ENCODE data around the gene DGKH. TPM values are rescaled to one million over a fixed set of nuclear protein-coding genes. Genes with fewer than 3 reads are reported as not detected.

Gene DGKH
- total and polyA plus RNA-seq, 2 of the 13 experiments (the other 11 are each of a cell fraction or from before 2014, with no cell fraction given), result 0.01 to 0.13 TPM

DNA sequence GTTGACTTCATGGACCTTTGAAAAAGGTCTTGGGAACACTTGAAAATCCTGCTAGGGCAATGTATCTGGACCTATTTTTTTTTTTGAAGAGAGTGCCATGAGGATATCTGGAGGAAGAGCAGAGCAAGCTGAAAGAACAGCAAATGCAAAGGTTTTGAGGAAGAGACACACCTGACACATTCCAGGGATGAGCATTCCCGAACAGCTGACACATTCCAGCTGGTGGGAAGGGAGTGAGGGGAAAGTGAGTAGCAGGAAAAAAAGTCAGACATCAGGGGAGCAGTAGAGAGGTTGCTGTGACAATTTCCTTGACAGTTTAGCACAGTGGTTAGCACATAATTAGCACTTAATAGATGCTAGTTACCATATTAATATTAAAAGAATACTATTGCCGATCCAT, 14.7 kb downstream of the DGKH start (continued):
- TF ChIP-seq EEA1 (CRISPR knock-in tag; IDR thresholded peaks at IDR 0.05; ENCODE audit: borderline replicate concordance) (no peak), YY1 (IDR thresholded peaks at IDR 0.05; ENCODE audit: insufficient read depth, insufficient replicate concordance, low read depth, low read length) (no peak)

DNA sequence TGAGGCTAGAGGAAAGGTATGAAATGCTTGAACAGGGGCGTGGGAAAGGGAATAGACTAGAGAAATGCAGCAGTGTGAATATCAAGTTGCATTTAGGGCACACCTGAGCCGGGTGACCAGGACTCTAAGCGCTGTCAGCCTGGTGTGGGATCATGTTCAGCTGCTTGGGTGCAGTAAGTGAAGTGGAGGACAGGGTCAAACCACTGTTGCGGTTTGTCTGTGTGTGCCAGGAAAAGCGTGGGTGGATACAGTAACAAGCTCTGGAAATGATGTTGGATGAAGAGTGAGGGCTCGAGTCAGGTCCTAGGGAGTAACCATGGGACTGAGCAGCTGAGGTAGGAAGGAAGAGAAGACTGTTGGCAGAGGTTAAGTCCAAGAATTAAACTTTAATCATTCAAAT, 15.8 kb downstream of the DGKH start:
- no TSS peak for BruUV-seq (replicated peaks)
- no peak overlapping the region for H3K9ac ChIP-seq (ENCODE audit: insufficient read depth, low read depth, low read length)
- intact Hi-C loops (cut with micrococcal nuclease; ENCODE audit: unreplicated experiment), result no loop called here
- ATAC-seq (no peak), DNase-seq (ENCODE audit: low spot score) (no peak), FAIRE-seq (no peak)
- H3K36me3 ChIP-seq (replicated peaks in 1 of 2; ENCODE audit: control insufficient read depth in 1 of 2, insufficient read depth in 2 of 2, low read length in 2 of 2), result no peaks in the 10 kb centered on the region
- no peaks in the 10 kb centered on the region for H4K20me1 ChIP-seq (ENCODE audit: insufficient read depth, low read length)
- H3K27me3 ChIP-seq (ENCODE audit: control insufficient read depth in 1 of 2, insufficient read depth in 2 of 2, low read length in 2 of 2), result no peaks in the 10 kb centered on the region
- H3K27ac ChIP-seq (ENCODE audit: extremely low read length, insufficient read depth, low read length), result no peak overlapping the region
- no peaks in the 10 kb centered on the region for H3K79me2 ChIP-seq (ENCODE audit: insufficient read depth, low read length)
- in situ Hi-C loops (cut with HindIII; ENCODE audit: extremely low pct_ligation_motif_present, low pct_unique_long_range_greater_than_20kb), result no loop called here
- no peak overlapping the region for H3K4me3 ChIP-seq (replicated peaks in 1 of 3; ENCODE audit: insufficient read depth in 1 of 3, low read depth in 2 of 3, low read length in 3 of 3)
- H3K4me2 ChIP-seq (ENCODE audit: low read depth, low read length), result no peak overlapping the region
- ChIA-PET CTCF (ENCODE audit: low intra/inter-chr PET ratio, low total read pairs) (no interaction called here), POLR2A (no interaction called here)
- WGBS (ENCODE audit: low lambda C conversion rate), result 31% methylated on average over 6 of the region's 6 CpGs
- H3K9me3 ChIP-seq (ENCODE audit: low read length), result no peaks in the 10 kb centered on the region
- TF ChIP-seq SATB2 (CRISPR knock-in tag; IDR thresholded peaks at IDR 0.05) (no peak), SMYD3 (CRISPR knock-in tag; IDR thresholded peaks at IDR 0.05) (no peak), NBN (conservative IDR thresholded peaks at IDR 0.05) (no peak), ARID2 (CRISPR knock-in tag; IDR thresholded peaks at IDR 0.05; ENCODE audit: borderline replicate concordance) (no peak), REXO4 (CRISPR knock-in tag; IDR thresholded peaks at IDR 0.05; ENCODE audit: borderline replicate concordance) (no peak), ZC3H13 (CRISPR knock-in tag; IDR thresholded peaks at IDR 0.05) (no peak), KDM1A (CRISPR knock-in tag; IDR thresholded peaks at IDR 0.05) (no peak), DNMT1 (CRISPR knock-in tag; IDR thresholded peaks at IDR 0.05) (no peak)
- TF ChIP-seq, protein P1, sequence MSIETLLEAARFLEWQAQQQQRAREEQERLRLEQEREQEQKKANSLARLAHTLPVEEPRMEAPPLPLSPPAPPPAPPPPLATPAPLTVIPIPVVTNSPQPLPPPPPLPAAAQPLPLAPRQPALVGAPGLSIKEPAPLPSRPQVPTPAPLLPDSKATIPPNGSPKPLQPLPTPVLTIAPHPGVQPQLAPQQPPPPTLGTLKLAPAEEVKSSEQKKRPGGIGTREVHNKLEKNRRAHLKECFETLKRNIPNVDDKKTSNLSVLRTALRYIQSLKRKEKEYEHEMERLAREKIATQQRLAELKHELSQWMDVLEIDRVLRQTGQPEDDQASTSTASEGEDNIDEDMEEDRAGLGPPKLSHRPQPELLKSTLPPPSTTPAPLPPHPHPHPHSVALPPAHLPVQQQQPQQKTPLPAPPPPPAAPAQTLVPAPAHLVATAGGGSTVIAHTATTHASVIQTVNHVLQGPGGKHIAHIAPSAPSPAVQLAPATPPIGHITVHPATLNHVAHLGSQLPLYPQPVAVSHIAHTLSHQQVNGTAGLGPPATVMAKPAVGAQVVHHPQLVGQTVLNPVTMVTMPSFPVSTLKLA (IDR thresholded peaks at IDR 0.05), result no peak
- TF ChIP-seq, protein P2, sequence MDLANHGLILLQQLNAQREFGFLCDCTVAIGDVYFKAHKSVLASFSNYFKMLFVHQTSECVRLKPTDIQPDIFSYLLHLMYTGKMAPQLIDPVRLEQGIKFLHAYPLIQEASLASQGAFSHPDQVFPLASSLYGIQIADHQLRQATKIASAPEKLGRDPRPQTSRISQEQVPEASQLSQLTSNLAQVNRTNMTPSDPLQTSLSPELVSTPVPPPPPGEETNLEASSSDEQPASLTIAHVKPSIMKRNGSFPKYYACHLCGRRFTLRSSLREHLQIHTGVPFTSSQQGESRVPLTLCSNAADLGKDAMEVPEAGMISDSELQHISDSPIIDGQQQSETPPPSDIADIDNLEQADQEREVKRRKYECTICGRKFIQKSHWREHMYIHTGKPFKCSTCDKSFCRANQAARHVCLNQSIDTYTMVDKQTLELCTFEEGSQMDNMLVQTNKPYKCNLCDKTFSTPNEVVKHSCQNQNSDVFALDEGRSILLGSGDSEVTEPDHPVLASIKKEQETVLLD (CRISPR knock-in tag; IDR thresholded peaks at IDR 0.05; ENCODE audit: low read depth), result no peak
- TF ChIP-seq, protein P3, sequence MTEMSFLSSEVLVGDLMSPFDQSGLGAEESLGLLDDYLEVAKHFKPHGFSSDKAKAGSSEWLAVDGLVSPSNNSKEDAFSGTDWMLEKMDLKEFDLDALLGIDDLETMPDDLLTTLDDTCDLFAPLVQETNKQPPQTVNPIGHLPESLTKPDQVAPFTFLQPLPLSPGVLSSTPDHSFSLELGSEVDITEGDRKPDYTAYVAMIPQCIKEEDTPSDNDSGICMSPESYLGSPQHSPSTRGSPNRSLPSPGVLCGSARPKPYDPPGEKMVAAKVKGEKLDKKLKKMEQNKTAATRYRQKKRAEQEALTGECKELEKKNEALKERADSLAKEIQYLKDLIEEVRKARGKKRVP (CRISPR knock-in tag; IDR thresholded peaks at IDR 0.05), result no peak
- TF ChIP-seq, protein P4, sequence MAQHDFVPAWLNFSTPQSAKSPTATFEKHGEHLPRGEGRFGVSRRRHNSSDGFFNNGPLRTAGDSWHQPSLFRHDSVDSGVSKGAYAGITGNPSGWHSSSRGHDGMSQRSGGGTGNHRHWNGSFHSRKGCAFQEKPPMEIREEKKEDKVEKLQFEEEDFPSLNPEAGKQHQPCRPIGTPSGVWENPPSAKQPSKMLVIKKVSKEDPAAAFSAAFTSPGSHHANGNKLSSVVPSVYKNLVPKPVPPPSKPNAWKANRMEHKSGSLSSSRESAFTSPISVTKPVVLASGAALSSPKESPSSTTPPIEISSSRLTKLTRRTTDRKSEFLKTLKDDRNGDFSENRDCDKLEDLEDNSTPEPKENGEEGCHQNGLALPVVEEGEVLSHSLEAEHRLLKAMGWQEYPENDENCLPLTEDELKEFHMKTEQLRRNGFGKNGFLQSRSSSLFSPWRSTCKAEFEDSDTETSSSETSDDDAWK (CRISPR knock-in tag; IDR thresholded peaks at IDR 0.05), result no peak
- TF ChIP-seq, protein P5, sequence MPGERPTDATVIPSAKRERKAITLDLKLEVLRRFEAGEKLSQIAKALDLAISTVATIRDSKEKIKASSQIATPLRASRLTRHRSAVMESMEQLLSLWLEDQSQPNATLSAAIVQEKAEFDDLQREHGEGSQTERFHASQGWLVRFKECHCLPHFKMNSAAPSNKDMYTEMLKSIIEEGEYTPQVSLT (CRISPR knock-in tag; IDR thresholded peaks at IDR 0.05; ENCODE audit: borderline replicate concordance, low read depth), result no peak
- no peaks in the 10 kb centered on the region for H3K4me1 ChIP-seq (ENCODE audit: insufficient read depth, low read length)
- no peak overlapping the region for H2AFZ ChIP-seq (ENCODE audit: low read length)
